AG09319 (cell line): Measurements from ENCODE around the gene FAM24B.

ENCODE experiments used
- DNase-seq: peaks from one replicate; pipeline ENCODE4 v3.0.0-alpha.2; 2010; ENCODE audit warnings: low read depth; ENCODE audit errors: extremely low read depth
- TF ChIP-seq, protein P1 (sequence below): IDR thresholded peaks from 2 replicates; pipeline ENCODE4 v1.5.1; 2011; ENCODE audit warnings: low read depth, mild to moderate bottlenecking, inconsistent platforms, low read length, moderate library complexity

Gene FAM24B

GRCh38 chr10:122847782-122848604, 31.4 kb downstream of the FAM24B start:
- no peak for DNase-seq
- TF ChIP-seq, protein P1, sequence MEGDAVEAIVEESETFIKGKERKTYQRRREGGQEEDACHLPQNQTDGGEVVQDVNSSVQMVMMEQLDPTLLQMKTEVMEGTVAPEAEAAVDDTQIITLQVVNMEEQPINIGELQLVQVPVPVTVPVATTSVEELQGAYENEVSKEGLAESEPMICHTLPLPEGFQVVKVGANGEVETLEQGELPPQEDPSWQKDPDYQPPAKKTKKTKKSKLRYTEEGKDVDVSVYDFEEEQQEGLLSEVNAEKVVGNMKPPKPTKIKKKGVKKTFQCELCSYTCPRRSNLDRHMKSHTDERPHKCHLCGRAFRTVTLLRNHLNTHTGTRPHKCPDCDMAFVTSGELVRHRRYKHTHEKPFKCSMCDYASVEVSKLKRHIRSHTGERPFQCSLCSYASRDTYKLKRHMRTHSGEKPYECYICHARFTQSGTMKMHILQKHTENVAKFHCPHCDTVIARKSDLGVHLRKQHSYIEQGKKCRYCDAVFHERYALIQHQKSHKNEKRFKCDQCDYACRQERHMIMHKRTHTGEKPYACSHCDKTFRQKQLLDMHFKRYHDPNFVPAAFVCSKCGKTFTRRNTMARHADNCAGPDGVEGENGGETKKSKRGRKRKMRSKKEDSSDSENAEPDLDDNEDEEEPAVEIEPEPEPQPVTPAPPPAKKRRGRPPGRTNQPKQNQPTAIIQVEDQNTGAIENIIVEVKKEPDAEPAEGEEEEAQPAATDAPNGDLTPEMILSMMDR, result no peak

DNA sequence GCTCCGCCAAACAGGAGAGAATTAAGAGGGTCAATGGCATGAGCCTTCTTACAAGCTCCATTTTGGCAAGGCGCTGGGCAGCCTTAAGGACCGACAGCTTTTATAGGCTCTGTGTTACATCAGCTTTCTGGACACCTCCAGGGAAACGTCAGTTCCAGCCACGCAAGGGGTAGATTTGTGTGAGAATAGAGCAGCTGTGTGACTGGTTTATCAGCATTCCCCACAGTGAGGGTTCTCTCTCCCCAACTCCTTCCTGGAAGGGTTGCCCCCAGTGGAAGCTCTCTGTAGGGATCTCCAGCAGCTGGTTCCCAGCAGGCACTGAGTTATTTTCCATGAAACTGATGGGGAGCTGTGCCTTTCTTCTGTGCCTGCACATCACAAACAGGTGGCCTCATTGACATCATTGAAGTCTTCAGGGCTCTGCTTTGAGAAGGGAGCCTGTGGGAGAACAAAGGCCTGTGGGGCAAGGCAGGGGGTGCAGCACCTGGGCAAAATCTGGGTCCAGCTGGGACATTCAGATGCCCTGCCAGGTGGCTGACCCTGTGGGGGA, 33.5 kb downstream of the FAM24B start, which contains the start of gene CUZD1:
Gene CUZD1 (minus strand): TSS at position 75 of the 550 bp plus-strand sequence. CDS start 14 bp downstream, at position 61.
- no peak for DNase-seq
- TF ChIP-seq, protein P1, result no peak

- TF ChIP-seq, protein P1, result no peak
These were observed 35.2 kb downstream of the FAM24B start for GRCh38 chr10:122844146-122844545.

GRCh38 chr10:122841569-122841968, 37.8 kb downstream of the FAM24B start:
- no peak for DNase-seq
- TF ChIP-seq, protein P1, result no peak

More at GRCh38 chr10:122844146-122844545, 35.2 kb downstream of the FAM24B start:
- DNase-seq, result no peak

- DNase-seq, result no peak
- TF ChIP-seq, protein P1, result no peak
These were observed 39.9 kb downstream of the FAM24B start for GRCh38 chr10:122839505-122839904.

DNA sequence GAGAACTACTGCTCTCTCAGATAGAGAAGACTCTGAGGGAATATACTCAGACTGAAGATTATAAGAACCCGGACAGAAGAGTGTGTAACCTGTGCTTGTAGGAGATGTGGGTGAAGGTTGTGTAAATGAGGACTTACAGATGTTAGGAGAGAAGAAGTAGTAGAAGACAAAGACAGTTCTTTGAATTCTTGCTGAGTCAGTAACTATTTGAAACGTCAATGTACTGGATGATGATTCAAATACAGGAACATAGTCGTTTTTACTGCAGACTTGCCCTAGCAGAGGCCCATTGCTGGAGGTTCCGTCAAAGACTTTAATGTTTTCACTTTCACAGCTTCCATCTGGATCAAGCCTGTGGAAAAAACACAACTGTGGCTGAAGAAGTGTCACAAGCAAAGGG, 40.5 kb downstream of the FAM24B start:
- no peak for DNase-seq
- TF ChIP-seq, protein P1, result no peak

GRCh38 chr10:122835908-122836307, 43.5 kb downstream of the FAM24B start:
- TF ChIP-seq, protein P1, result no peak
- DNase-seq, result no peak
